ENCODE data around the gene POLR2F. TPM values are rescaled to one million over a fixed set of nuclear protein-coding genes. Genes with fewer than 3 reads are reported as not detected.

The POLR2F gene
- polyA plus RNA-seq, 1 donor (not counting 4 experiments of a cell fraction or from before 2014, with no cell fraction given), result 119 TPM

DNA sequence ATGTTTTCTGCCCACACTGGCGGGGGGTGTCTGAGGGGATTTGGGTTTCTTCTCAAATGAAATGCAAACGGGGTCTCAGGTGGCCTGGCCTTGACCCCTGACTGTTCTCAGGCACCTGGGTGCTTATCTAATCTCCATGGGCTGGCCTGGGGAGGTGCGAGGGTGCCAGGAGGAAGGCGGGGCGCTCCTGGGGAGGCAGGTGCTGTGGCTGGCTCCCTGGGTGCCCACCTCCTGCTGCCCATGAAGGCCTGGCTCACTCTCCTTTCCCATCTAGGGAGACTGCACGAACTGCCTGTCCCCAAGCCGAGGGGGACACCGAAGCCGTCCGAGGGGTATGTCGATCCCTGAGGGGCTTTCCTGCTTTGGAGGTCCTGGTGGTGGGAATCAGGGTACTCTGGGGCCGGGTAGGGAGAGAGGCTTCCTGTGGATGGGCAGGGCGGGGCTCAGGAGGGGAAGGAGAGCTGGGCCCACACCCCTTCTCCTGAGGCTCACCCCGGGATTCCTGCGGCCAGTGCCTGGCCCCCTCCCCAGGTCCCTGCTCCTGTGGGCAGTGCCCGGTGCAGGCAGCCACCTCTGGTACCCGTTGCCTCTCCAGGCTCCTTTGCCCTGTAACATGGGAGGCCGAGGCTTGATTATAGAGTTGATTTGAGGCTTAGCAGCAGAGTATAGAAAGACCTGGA, 29.0 kb upstream of the POLR2F start:
- H4K20me1 ChIP-seq (ENCODE audit: control insufficient read depth, extremely low read depth, insufficient read depth, low read length), result peaks cover 26% of the 10 kb centered on the region
- H3K27me3 ChIP-seq (ENCODE audit: control insufficient read depth, extremely low read depth, insufficient read depth, low read length), result no peaks in the 10 kb centered on the region
- no peak overlapping the region for H3K4me3 ChIP-seq (ENCODE audit: control insufficient read depth in 2 of 3, extremely low read depth in 1 of 3, insufficient read depth in 2 of 3, low read depth in 1 of 3, low read length in 3 of 3)
- H3K4me2 ChIP-seq (ENCODE audit: control insufficient read depth, extremely low read depth, insufficient read depth, low read depth, low read length), result no peak overlapping the region
- H2AFZ ChIP-seq (ENCODE audit: control insufficient read depth, low read length), result no peak overlapping the region
- no peaks in the 10 kb centered on the region for H3K9me1 ChIP-seq (ENCODE audit: control insufficient read depth, extremely low read depth, insufficient read depth, low read length)
- peaks cover 65% of the 10 kb centered on the region for H3K79me2 ChIP-seq (ENCODE audit: control insufficient read depth, insufficient read depth, low read length)
- DNase-seq (ENCODE audit: low read depth, low spot score) (no peak), FAIRE-seq (no peak)
- H3K36me3 ChIP-seq (ENCODE audit: control insufficient read depth in 2 of 2, extremely low read depth in 1 of 2, insufficient read depth in 2 of 2, low read length in 2 of 2), result peaks cover 52 to 58% of the 10 kb centered on the region in 2 experiments
- H3K9me3 ChIP-seq (ENCODE audit: control insufficient read depth, low read depth, low read length), result no peaks in the 10 kb centered on the region
- dilution Hi-C loops (cut with MboI; ENCODE audit: extremely low pct_ligation_motif_present, low sequenced_read_pairs), result no loop called here
- H3K4me1 ChIP-seq (ENCODE audit: control insufficient read depth, extremely low read depth, insufficient read depth, low read length), result no peaks in the 10 kb centered on the region
- TF ChIP-seq EZH2 (IDR thresholded peaks at IDR 0.05; ENCODE audit: low read length), result no peak
- TF ChIP-seq, protein P1, sequence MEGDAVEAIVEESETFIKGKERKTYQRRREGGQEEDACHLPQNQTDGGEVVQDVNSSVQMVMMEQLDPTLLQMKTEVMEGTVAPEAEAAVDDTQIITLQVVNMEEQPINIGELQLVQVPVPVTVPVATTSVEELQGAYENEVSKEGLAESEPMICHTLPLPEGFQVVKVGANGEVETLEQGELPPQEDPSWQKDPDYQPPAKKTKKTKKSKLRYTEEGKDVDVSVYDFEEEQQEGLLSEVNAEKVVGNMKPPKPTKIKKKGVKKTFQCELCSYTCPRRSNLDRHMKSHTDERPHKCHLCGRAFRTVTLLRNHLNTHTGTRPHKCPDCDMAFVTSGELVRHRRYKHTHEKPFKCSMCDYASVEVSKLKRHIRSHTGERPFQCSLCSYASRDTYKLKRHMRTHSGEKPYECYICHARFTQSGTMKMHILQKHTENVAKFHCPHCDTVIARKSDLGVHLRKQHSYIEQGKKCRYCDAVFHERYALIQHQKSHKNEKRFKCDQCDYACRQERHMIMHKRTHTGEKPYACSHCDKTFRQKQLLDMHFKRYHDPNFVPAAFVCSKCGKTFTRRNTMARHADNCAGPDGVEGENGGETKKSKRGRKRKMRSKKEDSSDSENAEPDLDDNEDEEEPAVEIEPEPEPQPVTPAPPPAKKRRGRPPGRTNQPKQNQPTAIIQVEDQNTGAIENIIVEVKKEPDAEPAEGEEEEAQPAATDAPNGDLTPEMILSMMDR (optimal IDR thresholded peaks at IDR 0.05 in 1 of 3, IDR thresholded peaks at IDR 0.05 in 1 of 3, conservative IDR thresholded peaks at IDR 0.05 in 1 of 3; ENCODE audit: extremely low read depth in 1 of 3, insufficient read depth in 2 of 3, low read length in 3 of 3), result no peak
- no peak overlapping the region for H3K9ac ChIP-seq (ENCODE audit: control insufficient read depth, extremely low read depth, insufficient read depth, low read length)
- H3K27ac ChIP-seq (ENCODE audit: control insufficient read depth, insufficient read depth, low read length), result no peak overlapping the region

DNA sequence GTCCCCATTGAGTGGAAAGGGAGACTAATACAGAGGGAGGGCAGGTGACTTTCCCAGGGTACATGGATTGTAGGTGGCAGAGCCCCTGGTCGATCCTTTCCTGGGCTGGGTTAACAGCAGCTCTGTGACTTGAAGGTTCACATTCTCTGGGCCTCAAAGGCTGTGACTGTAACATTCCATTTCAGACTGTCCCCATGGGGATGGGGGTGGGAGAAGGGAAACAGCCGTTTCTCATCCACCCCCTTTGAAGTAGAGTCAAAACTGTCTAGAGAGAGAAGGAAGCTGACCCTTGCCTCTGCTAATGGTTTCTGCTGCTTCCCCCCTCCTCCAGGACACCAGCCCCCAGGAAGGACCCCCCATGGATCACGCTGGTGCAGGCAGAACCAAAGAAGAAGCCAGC, 28.2 kb upstream of the POLR2F start:
- DNase-seq (ENCODE audit: low read depth, low spot score) (no peak), FAIRE-seq (no peak)
- Histone ChIP-seq H3K4me3 (ENCODE audit: control insufficient read depth in 2 of 3, extremely low read depth in 1 of 3, insufficient read depth in 2 of 3, low read depth in 1 of 3, low read length in 3 of 3) (no peak overlapping the region), H3K4me1 (ENCODE audit: control insufficient read depth, extremely low read depth, insufficient read depth, low read length) (no peaks in the 10 kb centered on the region), H3K9me3 (ENCODE audit: control insufficient read depth, low read depth, low read length) (no peaks in the 10 kb centered on the region), H3K27me3 (ENCODE audit: control insufficient read depth, extremely low read depth, insufficient read depth, low read length) (no peaks in the 10 kb centered on the region), H3K9me1 (ENCODE audit: control insufficient read depth, extremely low read depth, insufficient read depth, low read length) (no peaks in the 10 kb centered on the region), H3K9ac (ENCODE audit: control insufficient read depth, extremely low read depth, insufficient read depth, low read length) (no peak overlapping the region), H3K27ac (ENCODE audit: control insufficient read depth, insufficient read depth, low read length) (no peak overlapping the region), H3K79me2 (ENCODE audit: control insufficient read depth, insufficient read depth, low read length) (peaks cover 66% of the 10 kb centered on the region), H3K4me2 (ENCODE audit: control insufficient read depth, extremely low read depth, insufficient read depth, low read depth, low read length) (no peak overlapping the region), H4K20me1 (ENCODE audit: control insufficient read depth, extremely low read depth, insufficient read depth, low read length) (peaks cover 32% of the 10 kb centered on the region), H3K36me3 (ENCODE audit: control insufficient read depth in 2 of 2, extremely low read depth in 1 of 2, insufficient read depth in 2 of 2, low read length in 2 of 2) (peaks cover 53 to 62% of the 10 kb centered on the region in 2 experiments), H2AFZ (ENCODE audit: control insufficient read depth, low read length) (no peak overlapping the region)
- no peak for TF ChIP-seq EZH2 (IDR thresholded peaks at IDR 0.05; ENCODE audit: low read length)
- TF ChIP-seq, protein P1 (optimal IDR thresholded peaks at IDR 0.05 in 1 of 3, IDR thresholded peaks at IDR 0.05 in 1 of 3, conservative IDR thresholded peaks at IDR 0.05 in 1 of 3; ENCODE audit: extremely low read depth in 1 of 3, insufficient read depth in 2 of 3, low read length in 3 of 3), result no peak
- dilution Hi-C loops (cut with MboI; ENCODE audit: extremely low pct_ligation_motif_present, low sequenced_read_pairs), result no loop called here

Data from keratinocyte (primary cell).